DLD1 (cell line): ENCODE results near the gene HUNK.
"Not testable (repeated sequence)": the region's sequence is repeated elsewhere in the genome, so short reads cannot be mapped to it uniquely, and the experiment has no call there.

ENCODE experiments used
- in situ Hi-C: cut with HindIII; loops from 2 replicates; pipeline ENCODE4 v1.10.0; 2017; ENCODE audit warnings: low sequenced_read_pairs

The HUNK gene

GRCh38 chr21:31946876-31947550 lies 74.2 kb downstream of the HUNK start:
- in situ Hi-C loops: not testable (repeated sequence)

- in situ Hi-C loops: no loop called here
These were observed 75.9 kb downstream of the HUNK start for GRCh38 chr21:31948676-31949075.

- in situ Hi-C loops: no loop called here
These were observed 80.0 kb downstream of the HUNK start for GRCh38 chr21:31952828-31953227.

GRCh38 chr21:31957631-31958030 lies 84.8 kb downstream of the HUNK start:
- in situ Hi-C loops: no loop called here

- in situ Hi-C loops: no loop called here
These were observed 87.1 kb downstream of the HUNK start for GRCh38 chr21:31959881-31960280.

GRCh38 chr21:31961027-31961426 lies 88.2 kb downstream of the HUNK start:
- in situ Hi-C loops: no loop called here

GRCh38 chr21:31961704-31962103 lies 88.9 kb downstream of the HUNK start:
- in situ Hi-C loops: no loop called here

GRCh38 chr21:31964692-31965091 lies 91.9 kb downstream of the HUNK start:
- in situ Hi-C loops: no loop called here

- in situ Hi-C loops: no loop called here
These were observed 94.5 kb downstream of the HUNK start for GRCh38 chr21:31967334-31967733.

- in situ Hi-C loops: no loop called here
These were observed 99.8 kb downstream of the HUNK start for GRCh38 chr21:31972622-31973021.

GRCh38 chr21:31973402-31973944 lies 100.7 kb downstream of the HUNK start:
- in situ Hi-C loops: no loop called here

- in situ Hi-C loops: no loop called here
These were observed 101.7 kb downstream of the HUNK start for GRCh38 chr21:31974454-31974985.

- in situ Hi-C loops: no loop called here
These were observed 102.7 kb downstream of the HUNK start for GRCh38 chr21:31975491-31975890.

GRCh38 chr21:31977816-31978215 lies 105.0 kb downstream of the HUNK start:
- in situ Hi-C loops: no loop called here

GRCh38 chr21:31983120-31983519 lies 110.3 kb downstream of the HUNK start:
- in situ Hi-C loops: no loop called here

GRCh38 chr21:31983554-31983953 lies 110.7 kb downstream of the HUNK start:
- in situ Hi-C loops: no loop called here

- in situ Hi-C loops: no loop called here
These were observed 112.6 kb downstream of the HUNK start for GRCh38 chr21:31985398-31985797.

GRCh38 chr21:31986035-31986856 lies 113.4 kb downstream of the HUNK start:
- in situ Hi-C loops: no loop called here

- in situ Hi-C loops: no loop called here
These were observed 114.9 kb downstream of the HUNK start for GRCh38 chr21:31987696-31988095.

- in situ Hi-C loops: no loop called here
These were observed 115.9 kb downstream of the HUNK start for GRCh38 chr21:31988492-31989290.
